ENCODE measurements around the gene FGFR2. TPM values are rescaled to one million over a fixed set of nuclear protein-coding genes. Genes with fewer than 3 reads are reported as not detected.

FGFR2 gene
- polyA plus RNA-seq, 1 of the 3 experiments (the other 2 are of a cell fraction) = 0.02 TPM

GRCh38 chr10:121442086-121442935 lies 155.9 kb downstream of the FGFR2 start (continued):
- TF ChIP-seq, protein P1, sequence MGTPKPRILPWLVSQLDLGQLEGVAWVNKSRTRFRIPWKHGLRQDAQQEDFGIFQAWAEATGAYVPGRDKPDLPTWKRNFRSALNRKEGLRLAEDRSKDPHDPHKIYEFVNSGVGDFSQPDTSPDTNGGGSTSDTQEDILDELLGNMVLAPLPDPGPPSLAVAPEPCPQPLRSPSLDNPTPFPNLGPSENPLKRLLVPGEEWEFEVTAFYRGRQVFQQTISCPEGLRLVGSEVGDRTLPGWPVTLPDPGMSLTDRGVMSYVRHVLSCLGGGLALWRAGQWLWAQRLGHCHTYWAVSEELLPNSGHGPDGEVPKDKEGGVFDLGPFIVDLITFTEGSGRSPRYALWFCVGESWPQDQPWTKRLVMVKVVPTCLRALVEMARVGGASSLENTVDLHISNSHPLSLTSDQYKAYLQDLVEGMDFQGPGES (IDR thresholded peaks at IDR 0.05; ENCODE audit: low read depth, low read length) = no peak

- H3K9ac ChIP-seq = no peak overlapping the region
- POLR2A ChIA-PET = no interaction called here
- WGBS (ENCODE audit: low lambda C conversion rate) = 66% methylated on average over 2 of the region's 2 CpGs
- no peak overlapping the region for H3K4me2 ChIP-seq
- no peaks in the 10 kb centered on the region for H3K36me3 ChIP-seq (replicated peaks in 1 of 2; ENCODE audit: control insufficient read depth in 1 of 2, insufficient read depth in 2 of 2, low read length in 1 of 2)
- H3K4me1 ChIP-seq (ENCODE audit: control insufficient read depth in 1 of 2, insufficient read depth in 2 of 2, low read depth in 1 of 2, low read length in 1 of 2) = peaks cover 0 to 6% of the 10 kb centered on the region in 2 experiments; a peak in 1 of 4 replicates
- H3K9me3 ChIP-seq = no peaks in the 10 kb centered on the region
- CTCF ChIA-PET = interaction anchor here (0.6 kb wide), 1 partner anchor 11 kb away, joined by 3 read pairs; no protein-coding TSS in a partner anchor
- no peak for DNase-seq
- no peaks in the 10 kb centered on the region for H3K9me2 ChIP-seq
- H3K79me2 ChIP-seq (ENCODE audit: insufficient read depth) = no peaks in the 10 kb centered on the region
- H3K27me3 ChIP-seq (ENCODE audit: insufficient read depth) = no peaks in the 10 kb centered on the region
- no peaks in the 10 kb centered on the region for H3F3A ChIP-seq (replicated peaks; ENCODE audit: insufficient read depth)
- no peaks in the 10 kb centered on the region for H4K20me1 ChIP-seq (ENCODE audit: insufficient read depth)
- H3K27ac ChIP-seq (ENCODE audit: low read depth in 2 of 2, low read length in 1 of 2) = no peak overlapping the region
- no peak overlapping the region for H2AFZ ChIP-seq (ENCODE audit: low read depth)
- TF ChIP-seq GATA2 (CRISPR knock-in tag; IDR thresholded peaks at IDR 0.05) = no peak
- TF ChIP-seq GABPA (IDR thresholded peaks at IDR 0.05; ENCODE audit: low read depth) = no peak
- TF ChIP-seq FOXM1 (IDR thresholded peaks at IDR 0.05; ENCODE audit: low read depth) = no peak
- no peak for TF ChIP-seq ELF1 (IDR thresholded peaks at IDR 0.05)
- TF ChIP-seq RAD21 (IDR thresholded peaks at IDR 0.05; ENCODE audit: low read length) = no peak
- no peak for TF ChIP-seq USF2 (IDR thresholded peaks at IDR 0.05; ENCODE audit: borderline replicate concordance, low read depth, low read length)
- TF ChIP-seq, protein P2, sequence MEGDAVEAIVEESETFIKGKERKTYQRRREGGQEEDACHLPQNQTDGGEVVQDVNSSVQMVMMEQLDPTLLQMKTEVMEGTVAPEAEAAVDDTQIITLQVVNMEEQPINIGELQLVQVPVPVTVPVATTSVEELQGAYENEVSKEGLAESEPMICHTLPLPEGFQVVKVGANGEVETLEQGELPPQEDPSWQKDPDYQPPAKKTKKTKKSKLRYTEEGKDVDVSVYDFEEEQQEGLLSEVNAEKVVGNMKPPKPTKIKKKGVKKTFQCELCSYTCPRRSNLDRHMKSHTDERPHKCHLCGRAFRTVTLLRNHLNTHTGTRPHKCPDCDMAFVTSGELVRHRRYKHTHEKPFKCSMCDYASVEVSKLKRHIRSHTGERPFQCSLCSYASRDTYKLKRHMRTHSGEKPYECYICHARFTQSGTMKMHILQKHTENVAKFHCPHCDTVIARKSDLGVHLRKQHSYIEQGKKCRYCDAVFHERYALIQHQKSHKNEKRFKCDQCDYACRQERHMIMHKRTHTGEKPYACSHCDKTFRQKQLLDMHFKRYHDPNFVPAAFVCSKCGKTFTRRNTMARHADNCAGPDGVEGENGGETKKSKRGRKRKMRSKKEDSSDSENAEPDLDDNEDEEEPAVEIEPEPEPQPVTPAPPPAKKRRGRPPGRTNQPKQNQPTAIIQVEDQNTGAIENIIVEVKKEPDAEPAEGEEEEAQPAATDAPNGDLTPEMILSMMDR (IDR thresholded peaks at IDR 0.05) = no peak
- TF ChIP-seq REST (IDR thresholded peaks at IDR 0.05; ENCODE audit: low read depth, low read length) = no peak
- TF ChIP-seq RFX5 (IDR thresholded peaks at IDR 0.05; ENCODE audit: low read length) = no peak
- no peak for TF ChIP-seq YY1 (IDR thresholded peaks at IDR 0.05; ENCODE audit: low read depth)
- TF ChIP-seq EP300 (IDR thresholded peaks at IDR 0.05; ENCODE audit: borderline replicate concordance in 1 of 2, low read depth in 1 of 2, low read length in 1 of 2) = no peak
- no peak for TF ChIP-seq EZH2phosphoT487 (IDR thresholded peaks at IDR 0.05; ENCODE audit: borderline replicate concordance, low read depth)
- no peak for TF ChIP-seq MEF2A (IDR thresholded peaks at IDR 0.05; ENCODE audit: borderline replicate concordance, low read depth)
- no peak overlapping the region for H3K4me3 ChIP-seq (ENCODE audit: low read depth in 2 of 2, low read length in 1 of 2)
These were observed 157.8 kb downstream of the FGFR2 start for GRCh38 chr10:121440461-121440860.

Measured in SK-N-SH (cell line).